Suprapubic skin (tissue), 4 donors: Measurements from ENCODE around the gene PAX4.

Experiments
- CTCF ChIP-seq, 2 donors: fragments of 200-600 bp in 1 of 2; fragments of 450-650 bp in 1 of 2; sonication (generic) in 1 of 2; IDR thresholded peaks; one replicate each; pipeline ENCODE4 v1.5.1; 2016 to 2019; ENCODE audit warnings: antibody characterized with exemption in 2 of 2, mild to moderate bottlenecking in 1 of 2, moderate library complexity in 1 of 2
- EP300 ChIP-seq: sonication (generic); formaldehyde crosslinking; IDR thresholded peaks from one replicate; pipeline ENCODE4 v1.6.1; 2017; ENCODE audit warnings: antibody characterized with exemption
- POLR2A ChIP-seq, 2 donors: fragments of 450-650 bp; IDR thresholded peaks; one replicate each; pipeline ENCODE4 v1.6.1; 2017; ENCODE audit warnings: antibody characterized with exemption in 2 of 2, mild to moderate bottlenecking in 2 of 2, moderate library complexity in 2 of 2
- POLR2AphosphoS5 ChIP-seq, 3 donors: sonication (generic); formaldehyde crosslinking; IDR thresholded peaks; one replicate each; pipeline ENCODE4 v1.6.1; 2017; ENCODE audit warnings: antibody characterized with exemption in 3 of 3

- TF ChIP-seq CTCF (IDR thresholded peaks at IDR 0.05) (no peak), POLR2AphosphoS5 (IDR thresholded peaks at IDR 0.05) (no peak), EP300 (no peak), POLR2A (IDR thresholded peaks at IDR 0.05) (no peak)
These were observed 28.0 kb downstream of the PAX4 start for GRCh38 chr7:127589896-127590295.
